ENCODE measurements around the gene CENPE.
A peak's percentile ranks its signal among the peaks of the same experiment; 100 is the strongest.

The CENPE gene

GRCh38 chr4:103104886-103105285 lies 93.3 kb downstream of the CENPE start:
- no peak overlapping the region for H3K4me3 ChIP-seq (ENCODE audit: low read length)
- TF ChIP-seq, protein P1, sequence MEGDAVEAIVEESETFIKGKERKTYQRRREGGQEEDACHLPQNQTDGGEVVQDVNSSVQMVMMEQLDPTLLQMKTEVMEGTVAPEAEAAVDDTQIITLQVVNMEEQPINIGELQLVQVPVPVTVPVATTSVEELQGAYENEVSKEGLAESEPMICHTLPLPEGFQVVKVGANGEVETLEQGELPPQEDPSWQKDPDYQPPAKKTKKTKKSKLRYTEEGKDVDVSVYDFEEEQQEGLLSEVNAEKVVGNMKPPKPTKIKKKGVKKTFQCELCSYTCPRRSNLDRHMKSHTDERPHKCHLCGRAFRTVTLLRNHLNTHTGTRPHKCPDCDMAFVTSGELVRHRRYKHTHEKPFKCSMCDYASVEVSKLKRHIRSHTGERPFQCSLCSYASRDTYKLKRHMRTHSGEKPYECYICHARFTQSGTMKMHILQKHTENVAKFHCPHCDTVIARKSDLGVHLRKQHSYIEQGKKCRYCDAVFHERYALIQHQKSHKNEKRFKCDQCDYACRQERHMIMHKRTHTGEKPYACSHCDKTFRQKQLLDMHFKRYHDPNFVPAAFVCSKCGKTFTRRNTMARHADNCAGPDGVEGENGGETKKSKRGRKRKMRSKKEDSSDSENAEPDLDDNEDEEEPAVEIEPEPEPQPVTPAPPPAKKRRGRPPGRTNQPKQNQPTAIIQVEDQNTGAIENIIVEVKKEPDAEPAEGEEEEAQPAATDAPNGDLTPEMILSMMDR (IDR thresholded peaks at IDR 0.05; ENCODE audit: insufficient read depth, low read depth, low read length, missing control alignments), result no peak
- DNase-seq (ENCODE audit: low read depth), result no peak

- no peak for DNase-seq (ENCODE audit: low read depth)
- H3K4me3 ChIP-seq (ENCODE audit: low read length), result no peak overlapping the region
- TF ChIP-seq, protein P1 (IDR thresholded peaks at IDR 0.05; ENCODE audit: insufficient read depth, low read depth, low read length, missing control alignments), result no peak
Measured at GRCh38 chr4:103100691-103101090, 97.5 kb downstream of the CENPE start.

DNA sequence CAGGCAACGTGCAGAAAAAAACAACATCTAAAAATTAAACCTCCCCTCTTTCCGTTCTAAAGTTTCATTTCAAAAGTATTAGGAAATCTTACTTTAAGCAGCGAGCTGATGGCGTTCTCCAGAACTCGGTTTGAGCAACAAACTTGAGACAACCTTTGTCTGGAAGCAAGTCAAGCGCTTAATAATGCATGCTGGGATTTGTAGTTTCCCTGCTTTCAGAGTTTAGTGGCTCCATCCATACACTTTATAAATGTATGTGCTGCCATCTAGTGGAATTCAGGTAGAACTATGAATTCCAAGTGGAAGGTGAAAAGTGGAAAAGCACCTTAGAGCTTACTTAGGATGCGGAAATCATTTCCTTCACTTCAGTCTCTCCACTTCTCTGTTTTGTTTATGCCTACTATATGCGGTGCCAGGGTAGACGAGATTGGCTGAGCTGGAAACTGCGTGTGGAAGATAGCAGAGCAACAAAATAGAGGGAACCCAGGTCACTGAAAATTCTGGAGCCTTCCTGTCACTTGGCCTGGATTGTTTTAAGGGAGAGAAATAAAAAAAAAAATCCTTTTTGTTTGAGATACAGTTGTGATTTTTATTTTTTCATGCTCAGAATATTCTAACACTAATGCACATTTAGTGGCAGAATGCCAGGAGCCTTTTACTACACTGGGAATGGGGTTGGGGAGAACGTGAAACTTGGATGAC lies 98.3 kb downstream of the CENPE start, which contains the start of gene BDH2:
Gene BDH2, minus strand, starts transcription at position 144 of the 702 bp plus-strand sequence. CDS start 3,580 bp downstream, outside the sequence.
- peak; percentile 95 for DNase-seq (ENCODE audit: low read depth)
- TF ChIP-seq, protein P1 (IDR thresholded peaks at IDR 0.05; ENCODE audit: insufficient read depth, low read depth, low read length, missing control alignments), result peak; percentile 65
- H3K4me3 ChIP-seq (ENCODE audit: low read length), result peak within 1 kb of the TSS; percentile 67

GRCh38 chr4:103098756-103099440 lies 99.2 kb downstream of the CENPE start:
- DNase-seq (ENCODE audit: low read depth), result no peak

GRCh38 chr4:103098341-103098740 lies 99.8 kb downstream of the CENPE start:
- no peak overlapping the region for H3K4me3 ChIP-seq (ENCODE audit: low read length)
- no peak for DNase-seq (ENCODE audit: low read depth)
- TF ChIP-seq, protein P1 (IDR thresholded peaks at IDR 0.05; ENCODE audit: insufficient read depth, low read depth, low read length, missing control alignments), result no peak

More at GRCh38 chr4:103098756-103099440, 99.2 kb downstream of the CENPE start:
- peak overlapping the region; percentile 67 for H3K4me3 ChIP-seq (ENCODE audit: low read length)
- TF ChIP-seq, protein P1 (IDR thresholded peaks at IDR 0.05; ENCODE audit: insufficient read depth, low read depth, low read length, missing control alignments), result no peak

DNA sequence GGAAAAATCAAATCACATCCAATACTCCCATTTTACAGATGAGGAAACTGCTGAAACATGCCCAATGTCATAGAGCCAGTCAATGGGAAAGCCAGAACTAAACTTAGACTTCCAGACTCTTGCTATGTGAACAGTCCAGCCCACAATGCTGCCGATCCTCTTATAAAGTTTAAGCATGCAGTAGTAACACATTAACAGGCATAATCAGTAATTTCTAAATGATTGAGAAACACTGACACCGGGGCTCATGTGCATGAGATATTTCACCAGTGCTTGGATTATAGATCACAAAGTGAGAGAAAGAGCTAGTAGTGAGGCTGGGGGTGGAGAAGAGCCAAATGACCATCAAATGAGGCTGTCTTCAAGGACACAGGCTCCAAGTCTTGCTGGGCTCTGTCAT lies 101.0 kb downstream of the CENPE start:
- no peak for DNase-seq (ENCODE audit: low read depth)
- TF ChIP-seq, protein P1 (IDR thresholded peaks at IDR 0.05; ENCODE audit: insufficient read depth, low read depth, low read length, missing control alignments), result no peak
- no peak overlapping the region for H3K4me3 ChIP-seq (ENCODE audit: low read length)

Data from epithelial cell of esophagus (primary cell).